HG02884 (cell line): ENCODE measurements around the gene PAFAH1B2.
"Not testable (repeated sequence)": the region's sequence is repeated elsewhere in the genome, so short reads cannot be mapped to it uniquely, and the experiment has no call there.

ENCODE experiments used
- ATAC-seq: cut with Tn5 transposase; IDR thresholded peaks from one replicate; pipeline ENCODE4 v1.9.1; 2021; ENCODE audit warnings: mild to moderate bottlenecking, moderate library complexity; ENCODE audit not compliant: unreplicated experiment

Gene PAFAH1B2

DNA sequence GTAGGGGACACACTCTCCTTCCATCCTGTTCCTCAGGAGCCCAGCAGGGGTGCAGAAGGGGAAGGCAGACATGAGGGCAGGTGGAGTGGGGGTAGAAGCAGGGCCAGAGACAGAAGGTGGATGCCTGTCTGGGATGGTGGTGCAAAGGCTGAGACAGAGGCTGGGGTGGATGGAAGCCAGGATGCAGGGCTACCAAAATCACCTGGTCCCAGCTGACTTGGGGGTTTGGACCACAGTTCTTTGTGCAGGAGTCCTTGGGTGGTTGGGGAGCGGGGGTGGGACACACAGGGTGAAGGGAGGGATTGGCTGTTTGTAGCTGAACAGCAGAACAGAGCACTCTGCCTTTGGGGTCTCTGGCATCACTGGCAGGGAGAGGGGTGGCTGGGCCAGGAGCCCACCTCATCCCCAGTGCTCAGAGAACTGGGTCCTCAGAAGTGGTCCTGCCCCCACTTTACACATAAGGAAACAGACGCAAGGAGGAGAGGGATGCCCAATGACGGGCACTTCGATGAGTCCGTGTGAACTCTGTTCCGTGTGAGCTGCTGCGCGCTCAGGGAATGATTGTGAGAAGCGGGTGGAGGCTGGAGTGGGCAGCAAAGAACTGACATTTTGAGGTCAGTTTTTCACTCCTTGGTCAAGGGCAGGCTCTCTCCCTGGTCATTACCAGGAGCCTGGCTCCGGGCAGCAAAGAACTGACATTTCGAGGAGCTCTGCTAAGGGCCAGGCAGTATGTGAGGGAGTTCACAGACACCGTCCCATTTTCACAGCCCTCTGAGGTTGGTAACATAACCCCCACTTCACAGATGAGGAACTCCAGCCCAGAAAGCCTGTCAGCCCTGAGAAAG lies 56.9 kb downstream of the PAFAH1B2 start:
- no peak for ATAC-seq

- no peak for ATAC-seq
Measured at GRCh38 chr11:117201658-117202305, 57.7 kb downstream of the PAFAH1B2 start.

DNA sequence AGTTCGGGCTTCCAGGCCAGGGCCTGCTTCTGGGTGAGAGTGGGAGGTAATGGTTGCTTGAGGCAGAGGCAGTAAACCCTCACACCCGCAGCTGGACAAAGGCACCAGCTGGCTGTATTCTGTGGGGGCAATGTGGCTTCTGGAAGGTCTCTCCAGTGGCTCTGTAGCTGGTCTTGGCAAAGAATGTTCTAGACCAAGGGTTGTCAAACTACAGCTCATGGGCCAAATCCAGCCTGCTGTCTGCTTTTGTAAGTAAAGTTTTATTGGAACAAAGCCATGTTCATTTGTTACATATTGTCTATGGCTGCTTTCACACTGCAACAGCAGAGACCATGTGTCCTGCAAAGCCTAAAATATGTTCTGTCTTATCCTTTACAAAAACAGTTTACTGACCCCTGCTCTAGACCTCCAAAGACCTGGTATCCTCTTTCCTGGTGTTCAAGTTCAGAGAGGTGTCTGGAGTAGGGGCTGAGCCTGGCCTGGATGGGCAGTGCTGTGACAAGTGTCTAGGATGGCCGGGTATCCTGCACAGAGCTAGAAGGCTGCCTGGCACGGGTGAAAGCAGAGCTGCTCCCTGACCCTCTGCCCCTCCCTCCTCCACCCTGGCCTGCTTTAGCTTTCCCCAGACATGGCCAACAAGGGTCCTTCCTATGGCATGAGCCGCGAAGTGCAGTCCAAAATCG lies 58.4 kb downstream of the PAFAH1B2 start:
- ATAC-seq = no peak

- ATAC-seq = no peak
Measured at GRCh38 chr11:117203069-117203407, 59.0 kb downstream of the PAFAH1B2 start.

DNA sequence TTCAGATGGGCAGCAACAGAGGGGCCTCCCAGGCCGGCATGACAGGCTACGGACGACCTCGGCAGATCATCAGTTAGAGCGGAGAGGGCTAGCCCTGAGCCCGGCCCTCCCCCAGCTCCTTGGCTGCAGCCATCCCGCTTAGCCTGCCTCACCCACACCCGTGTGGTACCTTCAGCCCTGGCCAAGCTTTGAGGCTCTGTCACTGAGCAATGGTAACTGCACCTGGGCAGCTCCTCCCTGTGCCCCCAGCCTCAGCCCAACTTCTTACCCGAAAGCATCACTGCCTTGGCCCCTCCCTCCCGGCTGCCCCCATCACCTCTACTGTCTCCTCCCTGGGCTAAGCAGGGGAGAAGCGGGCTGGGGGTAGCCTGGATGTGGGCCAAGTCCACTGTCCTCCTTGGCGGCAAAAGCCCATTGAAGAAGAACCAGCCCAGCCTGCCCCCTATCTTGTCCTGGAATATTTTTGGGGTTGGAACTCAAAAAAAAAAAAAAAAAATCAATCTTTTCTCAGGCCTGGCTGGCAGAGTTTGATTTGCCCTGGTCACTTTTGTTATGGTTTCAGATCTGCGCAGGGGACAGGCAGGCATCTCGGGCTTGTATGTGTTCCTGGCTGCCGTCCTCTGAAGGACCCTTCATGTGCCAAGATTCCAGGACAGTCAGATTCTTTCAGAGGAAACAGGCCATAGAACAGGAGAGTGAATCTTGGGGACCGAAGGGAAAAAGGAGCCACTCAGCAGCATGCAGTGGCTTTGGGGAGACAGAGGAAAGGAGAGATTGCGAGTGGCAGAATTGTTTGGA lies 60.4 kb downstream of the PAFAH1B2 start:
- ATAC-seq = no peak

DNA sequence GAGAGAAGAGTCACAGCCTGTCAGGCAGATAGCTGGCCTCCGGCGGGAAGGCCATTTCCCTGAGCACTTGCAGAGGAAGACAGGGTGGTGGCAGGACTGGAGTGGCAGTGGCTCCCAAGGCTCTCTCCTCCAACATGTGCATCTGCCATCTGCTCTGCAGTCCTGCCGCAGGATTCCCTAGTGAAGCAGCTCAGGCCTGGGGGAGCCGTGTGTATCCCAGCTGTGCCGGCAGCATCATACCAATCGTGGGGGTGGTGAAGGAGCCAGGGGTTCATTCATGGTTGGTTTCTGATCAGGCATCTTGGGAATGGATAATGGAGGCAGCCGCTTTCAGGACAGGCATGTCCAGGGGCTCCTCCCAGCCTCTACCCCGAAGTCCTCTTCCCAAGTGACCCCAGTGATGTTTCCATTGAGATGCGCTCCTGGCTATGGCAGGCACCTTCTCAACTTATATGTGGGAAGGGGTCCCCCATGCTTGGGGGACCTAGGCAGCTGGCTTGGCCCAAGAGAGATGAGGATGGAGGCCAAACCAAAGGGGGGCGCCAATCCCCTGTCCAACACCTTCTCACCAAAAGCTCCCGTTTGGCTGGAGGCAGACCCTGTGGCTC lies 61.2 kb downstream of the PAFAH1B2 start:
- no peak for ATAC-seq

- not testable (repeated sequence) for ATAC-seq
Measured at GRCh38 chr11:117206111-117206510, 62.0 kb downstream of the PAFAH1B2 start.

- ATAC-seq = not testable (repeated sequence)
Measured at GRCh38 chr11:117206859-117207258, 62.8 kb downstream of the PAFAH1B2 start.

DNA sequence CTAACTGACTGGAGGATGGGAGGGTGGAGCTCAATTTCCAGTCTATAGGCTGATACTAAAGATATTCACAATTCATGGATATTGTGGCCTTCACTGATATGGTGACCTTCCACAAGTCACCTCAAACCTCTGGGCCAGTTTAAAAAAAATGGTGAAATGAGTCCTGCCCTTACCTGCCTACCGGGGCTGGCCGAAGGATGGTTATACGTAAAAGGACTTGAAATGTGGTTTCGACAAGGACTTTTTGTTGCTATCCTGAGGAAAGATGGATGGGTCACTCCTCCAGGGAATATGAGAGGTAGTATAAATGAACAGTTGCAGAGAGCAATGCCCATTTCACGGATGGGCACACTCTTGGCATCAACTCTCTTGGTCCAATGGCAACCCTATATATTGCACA lies 63.4 kb downstream of the PAFAH1B2 start:
- ATAC-seq = not testable (repeated sequence)

DNA sequence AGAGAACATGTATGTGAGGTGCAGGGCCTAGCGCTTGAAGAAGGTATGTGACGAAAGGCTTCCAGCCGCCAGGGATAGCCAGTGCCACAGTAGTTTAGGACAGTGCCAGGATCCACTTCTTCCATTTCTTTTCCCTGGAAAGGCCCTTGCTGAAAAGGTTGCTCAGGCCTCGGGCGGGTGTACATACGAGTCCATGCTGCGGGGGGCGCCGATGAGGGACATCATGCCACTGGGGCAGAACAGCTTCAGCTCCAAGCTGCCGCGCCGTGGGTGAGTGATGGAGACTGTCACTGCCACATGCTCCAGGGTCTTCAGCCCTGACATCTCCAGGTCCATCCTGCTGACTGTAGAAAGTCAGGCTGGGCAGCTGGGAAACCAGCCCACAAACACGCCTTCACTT lies 64.6 kb downstream of the PAFAH1B2 start:
- ATAC-seq = not testable (repeated sequence)

- ATAC-seq = not testable (repeated sequence)
Measured at GRCh38 chr11:117209351-117210125, 65.5 kb downstream of the PAFAH1B2 start.

DNA sequence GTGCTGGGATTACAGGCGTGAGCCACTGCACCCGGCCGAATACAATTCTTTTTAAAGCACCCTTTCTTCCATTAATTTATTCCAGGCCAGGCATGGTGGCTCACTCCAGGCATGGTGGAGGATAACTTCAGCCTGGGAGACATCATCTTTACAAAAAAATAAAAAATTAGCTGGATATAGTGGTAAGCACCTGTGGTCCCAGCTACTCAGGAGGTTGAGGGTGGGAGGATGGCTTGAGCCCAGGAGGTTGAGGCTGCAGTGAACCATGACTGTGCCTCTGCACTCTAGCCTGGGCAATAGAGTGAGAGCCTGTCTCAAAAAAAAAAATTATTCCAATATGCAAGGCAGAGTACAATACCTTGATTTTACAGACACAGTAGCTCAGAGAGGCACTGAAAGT lies 66.5 kb downstream of the PAFAH1B2 start:
- ATAC-seq = no peak

GRCh38 chr11:117212697-117213355 lies 68.7 kb downstream of the PAFAH1B2 start:
- ATAC-seq = no peak

- no peak for ATAC-seq
Measured at GRCh38 chr11:117214404-117215110, 70.5 kb downstream of the PAFAH1B2 start.

DNA sequence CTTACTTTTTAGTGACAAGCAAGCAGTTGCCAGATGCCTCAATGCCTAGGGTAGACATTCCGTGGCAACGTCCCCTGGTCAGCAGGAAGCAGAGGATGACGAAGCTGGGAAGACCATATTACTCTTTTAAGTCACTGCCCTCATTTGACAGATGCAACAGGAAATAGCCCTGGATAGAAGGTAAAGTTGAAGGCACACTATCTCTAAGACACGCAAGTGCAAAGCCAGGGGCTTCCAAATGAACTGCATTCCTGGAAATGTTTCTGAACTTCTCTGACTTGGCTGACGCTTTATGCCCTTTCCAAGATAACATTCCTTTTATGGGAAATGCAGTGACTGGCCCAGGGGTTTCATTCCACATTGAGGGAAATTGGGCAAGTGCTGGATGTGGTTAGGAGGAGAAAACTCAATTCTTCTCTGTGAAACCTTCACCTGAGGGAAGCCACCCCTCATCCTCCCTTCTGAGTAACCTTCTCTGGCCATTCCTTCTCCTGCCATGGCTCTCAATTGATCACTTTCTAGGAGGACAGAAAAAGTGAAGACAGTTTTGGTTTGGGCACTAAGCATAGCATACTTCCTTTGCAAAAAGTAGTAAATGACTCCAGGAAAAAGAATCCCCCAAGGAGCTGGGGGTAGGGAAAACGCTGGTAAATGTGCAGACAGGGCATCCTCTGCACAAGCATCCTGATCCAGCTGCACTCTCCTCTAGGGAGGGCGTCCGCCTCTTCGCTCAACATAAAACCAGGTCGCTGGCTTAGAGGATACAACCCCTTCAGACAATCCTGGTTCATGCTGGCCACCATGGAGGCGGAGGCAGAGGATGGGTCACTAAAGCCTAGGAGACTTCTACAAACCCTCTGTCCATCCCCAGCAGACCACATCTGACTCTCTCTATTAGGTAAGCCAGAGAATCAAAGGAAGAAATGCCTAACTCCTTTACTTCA lies 73.3 kb downstream of the PAFAH1B2 start:
- ATAC-seq = no peak

DNA sequence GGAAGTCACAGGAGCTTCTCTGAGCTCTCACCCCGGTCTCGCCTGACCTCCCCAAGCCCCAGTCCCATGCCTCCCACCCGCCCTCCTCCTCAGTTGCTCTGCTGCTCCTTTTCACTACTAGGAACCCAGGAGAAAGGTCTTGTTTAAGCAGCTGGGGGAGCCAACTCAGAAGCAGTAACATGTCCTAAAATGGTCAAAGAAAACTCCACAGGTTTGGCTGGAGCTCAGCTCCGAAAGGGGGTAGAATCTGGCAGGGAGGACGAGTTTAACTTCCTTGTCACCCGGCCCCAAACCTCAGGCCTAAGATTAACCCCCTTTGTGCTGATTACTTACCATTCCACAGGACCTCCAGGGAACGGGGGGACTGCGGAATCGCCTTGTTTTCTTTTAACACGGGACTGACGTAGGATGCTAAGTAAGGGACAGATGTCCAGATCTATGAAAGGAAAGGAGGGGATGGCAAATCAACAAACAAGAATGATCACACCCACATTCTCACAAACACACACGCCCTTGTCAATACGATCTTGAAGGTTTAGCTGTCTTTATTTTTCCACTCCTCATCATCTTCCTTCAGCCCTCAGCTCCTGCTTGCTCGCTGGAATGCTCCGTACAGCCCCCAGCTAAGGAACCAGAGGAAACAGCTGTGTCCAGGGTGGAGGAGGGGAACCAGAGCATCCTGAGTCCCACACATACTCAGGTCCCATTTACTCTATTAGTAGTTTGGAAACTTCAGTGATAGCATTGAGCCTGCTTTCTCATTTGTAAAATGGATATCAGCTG lies 74.2 kb downstream of the PAFAH1B2 start:
- ATAC-seq = no peak

- ATAC-seq = no peak
Measured at GRCh38 chr11:117219001-117219400, 74.9 kb downstream of the PAFAH1B2 start.
